Activated T-cell treated with anti-CD3 and anti-CD28 coated beads for 1 hour (primary cell): Measurements from ENCODE around the gene GPR62.

Source experiments
- DNase-seq: peaks from one replicate; pipeline ENCODE4 v3.0.0-alpha.2; 2020; ENCODE audit warnings: low read depth

The GPR62 gene

DNA sequence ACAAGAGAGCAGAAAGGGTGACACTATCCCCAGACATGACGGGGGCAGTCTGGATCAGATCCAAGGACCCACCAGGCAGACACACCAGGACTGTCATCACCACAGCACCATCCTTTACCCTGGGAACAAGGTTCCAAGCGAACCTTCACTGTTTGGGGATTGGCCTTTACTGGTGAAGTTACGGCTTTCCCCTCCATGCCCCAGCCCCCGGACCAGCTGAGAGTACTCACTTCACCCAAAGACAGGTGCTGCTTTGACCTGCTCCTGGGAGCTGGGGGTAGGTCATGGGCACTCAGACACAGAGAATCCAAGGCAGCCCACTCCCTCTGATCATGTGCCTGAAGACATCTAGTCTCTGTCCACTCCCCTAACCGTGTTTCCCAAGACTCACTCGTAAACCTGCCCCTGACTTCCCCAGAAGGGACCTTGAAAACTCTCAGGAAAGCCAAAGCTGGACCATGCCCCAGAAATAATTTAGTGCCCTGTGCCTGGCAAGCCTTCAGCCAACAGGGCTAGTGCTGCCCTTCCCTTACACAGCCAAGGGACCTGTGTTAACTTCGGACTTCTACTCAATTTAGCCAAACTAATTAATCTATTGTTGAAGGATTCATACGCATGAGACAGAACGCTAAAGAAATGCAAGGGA lies 16.3 kb upstream of the GPR62 start:
- DNase-seq = no peak

- no peak for DNase-seq
These were observed 14.3 kb upstream of the GPR62 start for GRCh38 chr3:51940648-51941462.

DNA sequence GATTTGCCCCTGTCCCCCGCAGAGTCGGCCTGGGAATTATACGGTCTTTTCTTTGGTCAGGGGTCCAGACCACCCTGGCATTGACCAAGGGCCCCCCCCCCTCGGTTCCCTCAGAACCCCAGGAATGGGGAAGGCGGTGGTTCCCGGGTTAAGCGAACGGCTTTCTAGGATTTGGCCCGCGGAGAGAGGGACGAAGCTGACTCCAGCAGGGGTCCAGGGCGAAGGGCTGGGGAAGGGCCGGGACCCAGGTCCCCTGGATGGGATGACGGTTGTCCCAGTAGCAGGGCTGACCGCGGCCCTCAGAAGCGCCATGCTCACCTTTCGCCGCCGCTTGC lies 13.8 kb upstream of the GPR62 start:
- no peak for DNase-seq

- peak; percentile 98 for DNase-seq
These were observed 13.2 kb upstream of the GPR62 start, which contains the start of the genes PARP3 and RRP9 for GRCh38 chr3:51941798-51942602. Gene PARP3, plus strand, starts transcription at chr3:51942363. Its CDS starts 993 bp downstream, at chr3:51943356. Gene RRP9, minus strand, starts transcription at chr3:51941904. Its CDS starts 37 bp downstream, at chr3:51941867.

DNA sequence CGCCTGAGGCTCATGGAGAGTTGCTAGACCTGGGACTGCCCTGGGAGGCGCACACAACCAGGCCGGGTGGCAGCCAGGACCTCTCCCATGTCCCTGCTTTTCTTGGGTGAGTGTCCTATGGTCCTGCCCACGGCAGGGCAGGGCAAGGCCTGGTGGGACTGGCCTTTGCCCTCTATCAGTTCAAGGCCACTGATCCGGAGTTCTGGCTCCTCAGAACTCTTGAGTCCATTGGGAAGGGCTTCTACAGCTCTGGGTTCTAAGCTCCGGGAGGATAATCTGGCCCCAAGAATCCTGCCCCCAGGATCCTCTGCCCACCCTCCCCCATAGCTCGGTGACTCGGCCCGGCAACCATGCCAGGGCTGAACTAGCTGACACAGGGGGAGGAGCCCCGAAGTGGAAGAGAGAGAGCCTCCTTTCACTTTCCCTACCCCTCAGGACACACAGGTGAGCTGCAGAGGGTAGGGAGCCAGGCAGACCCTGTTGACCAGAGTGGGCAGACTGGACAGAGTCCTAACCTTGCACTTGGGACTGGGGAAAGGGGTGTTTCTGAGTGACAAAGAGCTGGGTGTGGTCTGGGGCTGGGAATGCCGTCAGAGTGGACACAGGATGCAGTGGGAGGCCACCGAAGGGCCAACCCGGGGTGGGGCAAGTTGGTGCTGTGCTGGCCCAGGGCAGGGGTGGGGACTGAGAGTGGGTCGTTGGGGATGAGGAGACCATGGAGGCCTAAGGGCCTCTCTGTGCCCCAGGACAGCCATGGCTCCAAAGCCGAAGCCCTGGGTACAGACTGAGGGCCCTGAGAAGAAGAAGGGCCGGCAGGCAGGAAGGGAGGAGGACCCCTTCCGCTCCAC lies 12.4 kb upstream of the GPR62 start:
- peak; percentile 42 for DNase-seq

- no peak for DNase-seq
These were observed 11.5 kb upstream of the GPR62 start for GRCh38 chr3:51943451-51944391.

GRCh38 chr3:51944451-51945021 lies 10.6 kb upstream of the GPR62 start:
- DNase-seq = no peak

DNA sequence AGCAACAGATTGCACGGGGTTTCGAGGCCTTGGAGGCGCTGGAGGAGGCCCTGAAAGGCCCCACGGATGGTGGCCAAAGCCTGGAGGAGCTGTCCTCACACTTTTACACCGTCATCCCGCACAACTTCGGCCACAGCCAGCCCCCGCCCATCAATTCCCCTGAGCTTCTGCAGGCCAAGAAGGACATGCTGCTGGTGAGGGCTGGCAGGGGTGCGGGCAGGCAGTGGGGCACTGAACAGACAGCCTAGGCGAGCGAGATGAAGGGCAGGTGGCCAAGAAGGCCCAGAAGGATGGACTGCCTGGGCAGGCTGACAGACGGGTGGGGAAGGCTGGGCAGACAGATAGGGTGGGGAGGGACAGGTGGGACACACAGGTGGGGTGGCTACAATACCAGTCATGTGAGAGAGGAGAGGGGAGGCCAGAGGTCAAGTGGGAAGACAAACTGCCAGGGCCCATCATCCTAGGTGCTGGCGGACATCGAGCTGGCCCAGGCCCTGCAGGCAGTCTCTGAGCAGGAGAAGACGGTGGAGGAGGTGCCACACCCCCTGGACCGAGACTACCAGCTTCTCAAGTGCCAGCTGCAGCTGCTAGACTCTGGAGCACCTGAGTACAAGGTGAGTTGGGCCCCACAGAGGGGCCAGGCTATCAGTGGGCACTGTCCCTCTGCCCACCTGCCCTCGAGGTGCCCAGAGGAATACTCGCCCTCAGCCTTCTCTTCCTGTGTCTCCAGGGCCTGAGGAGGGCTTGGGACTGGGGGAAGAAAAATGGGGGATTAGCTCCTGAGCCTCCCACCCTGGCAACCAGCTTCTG lies 9.9 kb upstream of the GPR62 start:
- no peak for DNase-seq

- no peak for DNase-seq
These were observed 9.1 kb upstream of the GPR62 start for GRCh38 chr3:51945926-51946705.

GRCh38 chr3:51946796-51947195 lies 8.4 kb upstream of the GPR62 start:
- DNase-seq = no peak

- no peak for DNase-seq
These were observed 7.8 kb upstream of the GPR62 start for GRCh38 chr3:51947215-51947900.

DNA sequence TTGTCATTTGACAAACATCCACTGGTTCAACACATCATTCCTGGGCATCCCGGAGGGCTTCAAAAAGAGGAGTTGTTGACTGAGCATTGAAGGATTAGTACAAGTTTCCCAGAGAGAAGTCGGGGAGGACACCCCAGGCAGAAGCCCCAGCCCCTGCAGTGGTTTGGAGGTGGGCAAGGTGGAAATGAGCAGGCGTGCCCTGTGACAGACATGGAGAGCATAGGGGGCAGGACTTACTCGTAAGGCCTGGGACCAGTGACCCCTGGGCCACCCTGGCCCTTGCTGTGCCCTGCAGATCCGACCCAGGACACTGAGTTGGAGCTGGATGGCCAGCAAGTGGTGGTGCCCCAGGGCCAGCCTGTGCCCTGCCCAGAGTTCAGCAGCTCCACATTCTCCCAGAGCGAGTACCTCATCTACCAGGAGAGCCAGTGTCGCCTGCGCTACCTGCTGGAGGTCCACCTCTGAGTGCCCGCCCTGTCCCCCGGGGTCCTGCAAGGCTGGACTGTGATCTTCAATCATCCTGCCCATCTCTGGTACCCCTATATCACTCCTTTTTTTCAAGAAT lies 7.1 kb upstream of the GPR62 start:
- DNase-seq = no peak

DNA sequence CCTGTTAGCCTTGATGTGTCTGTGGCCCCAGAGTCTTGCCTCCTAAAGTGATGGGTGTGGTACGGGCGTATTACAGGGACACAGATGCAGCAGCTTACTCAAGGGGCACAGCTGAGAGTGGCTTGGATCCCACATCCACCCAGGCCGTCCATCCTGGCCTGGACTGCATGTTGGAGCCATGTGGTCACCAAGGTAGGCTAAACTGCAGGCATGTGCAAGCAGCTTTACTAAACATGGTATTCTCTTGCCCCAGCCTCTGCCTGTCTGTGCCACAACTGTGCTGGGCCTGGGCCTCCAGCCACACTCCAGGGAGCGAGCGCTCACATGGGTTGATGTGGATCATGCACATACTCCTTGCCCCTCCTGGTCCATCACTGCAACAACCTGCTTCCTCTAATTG lies 6.1 kb upstream of the GPR62 start:
- DNase-seq = no peak

GRCh38 chr3:51950899-51951298 lies 4.3 kb upstream of the GPR62 start:
- DNase-seq = no peak

DNA sequence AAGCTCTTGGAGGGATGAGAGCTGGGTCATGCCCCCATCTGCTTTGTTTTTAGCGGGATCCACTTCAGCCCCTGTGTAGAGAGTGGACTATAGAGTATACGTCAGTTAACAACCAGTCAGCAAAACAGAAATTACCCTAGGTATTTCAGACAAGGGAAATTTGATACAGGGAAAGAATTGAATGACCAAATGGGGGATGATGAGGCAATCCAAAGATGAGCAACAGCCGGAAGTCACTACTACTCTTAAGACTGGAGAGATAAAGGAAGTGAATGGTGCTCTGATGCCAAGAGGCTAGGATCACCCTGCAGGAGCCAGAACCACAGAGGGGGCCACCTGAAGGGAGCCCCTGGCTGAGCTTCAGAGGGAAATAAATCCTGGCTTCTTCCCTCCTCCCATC lies 1.7 kb upstream of the GPR62 start:
- no peak for DNase-seq

DNA sequence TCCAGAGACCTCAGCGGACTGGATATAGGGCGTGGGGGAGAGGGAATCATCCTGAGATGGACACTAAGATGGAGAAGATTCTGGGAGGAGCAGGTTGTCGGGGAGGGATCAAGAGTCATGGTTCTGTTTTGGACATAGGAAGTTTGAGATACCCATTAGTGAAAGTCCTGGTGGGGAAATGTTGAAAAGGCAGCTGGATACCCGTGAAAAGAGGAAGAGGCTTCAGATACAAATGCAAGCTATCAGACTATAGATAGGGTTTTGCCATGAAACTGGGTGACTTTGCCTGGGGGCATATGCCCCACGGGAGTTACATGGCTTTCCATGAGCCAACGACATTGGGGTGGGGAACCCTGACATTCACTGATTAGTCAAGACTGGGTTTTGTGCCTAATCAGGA lies 1.1 kb upstream of the GPR62 start:
- DNase-seq = no peak

- no peak for DNase-seq
These were observed 468 bp upstream of the GPR62 start for GRCh38 chr3:51954713-51955112.
